GM23338 (cell line): ENCODE data around the gene DENND11.

Experiments
- CREB1 ChIP-seq: fragments of 250-450 bp; sonication (Bioruptor Pico); IDR thresholded peaks from 2 replicates; pipeline ENCODE4 v1.5.0; 2020; ENCODE audit warnings: low read depth, mild to moderate bottlenecking, moderate library complexity
- CTCF ChIP-seq, 2 experiments: fragments of 200-600 bp in 1 of 2; sonication (generic) in 1 of 2; conservative IDR thresholded peaks; 2 replicates each; pipeline versions ENCODE4 v1.5.1 to v1.6.1; 2016 to 2017; ENCODE audit warnings: antibody characterized with exemption in 2 of 2, low read depth in 2 of 2, mild to moderate bottlenecking in 2 of 2, moderate library complexity in 1 of 2
- EZH2phosphoT487 ChIP-seq: fragments of 200-600 bp; sonication (generic); IDR thresholded peaks from one replicate; pipeline ENCODE4 v1.8.1; 2018; ENCODE audit warnings: antibody characterized with exemption; ENCODE audit not compliant: unreplicated experiment
- NANOG ChIP-seq: IDR thresholded peaks from 2 replicates; pipeline ENCODE4 v1.6.1; 2016; ENCODE audit warnings: antibody characterized with exemption, borderline replicate concordance
- TF ChIP-seq, protein P1 (sequence below): IDR thresholded peaks from 2 replicates; pipeline ENCODE4 v1.6.1; 2016; ENCODE audit warnings: antibody characterized with exemption

- TF ChIP-seq EZH2phosphoT487 (no peak), CTCF (conservative IDR thresholded peaks at IDR 0.05; ENCODE audit: low read depth in 2 of 2) (no peak), NANOG (no peak), CREB1 (CRISPR knock-in tag) (no peak)
- TF ChIP-seq, protein P1, sequence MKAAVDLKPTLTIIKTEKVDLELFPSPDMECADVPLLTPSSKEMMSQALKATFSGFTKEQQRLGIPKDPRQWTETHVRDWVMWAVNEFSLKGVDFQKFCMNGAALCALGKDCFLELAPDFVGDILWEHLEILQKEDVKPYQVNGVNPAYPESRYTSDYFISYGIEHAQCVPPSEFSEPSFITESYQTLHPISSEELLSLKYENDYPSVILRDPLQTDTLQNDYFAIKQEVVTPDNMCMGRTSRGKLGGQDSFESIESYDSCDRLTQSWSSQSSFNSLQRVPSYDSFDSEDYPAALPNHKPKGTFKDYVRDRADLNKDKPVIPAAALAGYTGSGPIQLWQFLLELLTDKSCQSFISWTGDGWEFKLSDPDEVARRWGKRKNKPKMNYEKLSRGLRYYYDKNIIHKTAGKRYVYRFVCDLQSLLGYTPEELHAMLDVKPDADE: no peak
Observed at GRCh38 chr7:141695803-141696289, 6.1 kb downstream of the DENND11 start.
